Fibroblast of villous mesenchyme (primary cell): Measurements from ENCODE around the gene P4HA2. TPM values are rescaled to one million over a fixed set of nuclear protein-coding genes. Genes with fewer than 3 reads are reported as not detected.

Source experiments
- DNase-seq: peaks from one replicate; pipeline ENCODE4 v3.0.0-alpha.2; 2010; ENCODE audit warnings: low read depth
- H3K4me3 ChIP-seq: 2 replicates; pipeline ENCODE4 v1.5.1; 2011; ENCODE audit warnings: low read depth, mild to moderate bottlenecking, low read length
- CTCF ChIP-seq: IDR thresholded peaks from 2 replicates; pipeline ENCODE4 v1.5.1; 2012; ENCODE audit warnings: low read depth, mild to moderate bottlenecking, low read length; ENCODE audit not compliant: insufficient read depth
- total RNA-seq: library from RNA; depleted of rRNA; stranded (reverse); fragments of >200 nt; gene quantifications from 2 replicates; pipeline ENCODE4 v1.2.3, GENCODE V29; 2012

P4HA2 gene
- total RNA-seq, 1 donor: 191 TPM

GRCh38 chr5:132222649-132223038 lies 5.0 kb downstream of the P4HA2 start:
- H3K4me3 ChIP-seq: no peak overlapping the region
- TF ChIP-seq CTCF: no peak
- DNase-seq: no peak

DNA sequence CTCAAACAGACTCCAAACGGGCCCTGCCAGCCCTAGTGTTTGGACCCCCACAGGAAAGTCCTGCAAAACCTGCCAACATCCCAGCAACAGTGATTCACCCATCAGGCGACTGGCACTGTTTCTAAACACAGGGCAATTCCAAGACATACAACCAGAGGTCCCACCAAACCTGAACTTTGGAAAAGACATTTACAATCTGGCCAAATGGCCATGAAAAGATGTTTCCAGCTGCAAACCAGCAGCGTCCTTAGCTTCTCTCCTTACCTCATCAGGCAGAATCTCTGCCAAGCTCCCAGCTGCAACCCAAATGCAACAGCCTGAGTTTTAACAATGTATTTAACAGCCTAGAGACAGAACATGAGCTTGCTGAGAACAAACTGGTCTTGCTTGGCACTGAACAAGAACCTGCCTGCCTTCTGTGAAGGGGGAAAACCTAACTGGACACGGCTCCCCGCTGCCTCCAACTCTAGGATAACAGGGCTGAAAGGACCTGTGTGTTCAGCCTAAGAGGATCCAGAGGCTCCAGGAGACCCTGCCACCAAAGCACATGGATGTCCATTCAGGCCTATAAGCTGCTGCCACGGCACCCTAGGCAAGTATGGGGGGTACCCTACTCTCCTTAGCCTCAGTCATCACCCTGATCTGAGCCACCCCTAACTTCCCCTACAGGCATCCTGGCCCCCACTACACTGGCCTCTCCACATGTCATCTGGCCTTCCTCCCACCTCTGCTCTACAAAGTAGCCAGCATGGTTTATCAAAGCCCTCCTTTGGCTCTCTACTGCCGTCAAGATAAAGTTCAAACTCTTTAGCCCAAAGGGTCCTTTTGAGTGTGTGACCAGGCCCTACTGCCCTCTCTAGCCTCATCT lies 5.6 kb downstream of the P4HA2 start:
- no peak overlapping the region for H3K4me3 ChIP-seq
- peak; percentile 22 for TF ChIP-seq CTCF
- peak; percentile 87 for DNase-seq

GRCh38 chr5:132220491-132220890 lies 7.2 kb downstream of the P4HA2 start:
- no peak overlapping the region for H3K4me3 ChIP-seq
- no peak for TF ChIP-seq CTCF
- no peak for DNase-seq

- no peak for DNase-seq
- TF ChIP-seq CTCF: no peak
- H3K4me3 ChIP-seq: no peak overlapping the region
Measured at GRCh38 chr5:132219981-132220380, 7.7 kb downstream of the P4HA2 start.

DNA sequence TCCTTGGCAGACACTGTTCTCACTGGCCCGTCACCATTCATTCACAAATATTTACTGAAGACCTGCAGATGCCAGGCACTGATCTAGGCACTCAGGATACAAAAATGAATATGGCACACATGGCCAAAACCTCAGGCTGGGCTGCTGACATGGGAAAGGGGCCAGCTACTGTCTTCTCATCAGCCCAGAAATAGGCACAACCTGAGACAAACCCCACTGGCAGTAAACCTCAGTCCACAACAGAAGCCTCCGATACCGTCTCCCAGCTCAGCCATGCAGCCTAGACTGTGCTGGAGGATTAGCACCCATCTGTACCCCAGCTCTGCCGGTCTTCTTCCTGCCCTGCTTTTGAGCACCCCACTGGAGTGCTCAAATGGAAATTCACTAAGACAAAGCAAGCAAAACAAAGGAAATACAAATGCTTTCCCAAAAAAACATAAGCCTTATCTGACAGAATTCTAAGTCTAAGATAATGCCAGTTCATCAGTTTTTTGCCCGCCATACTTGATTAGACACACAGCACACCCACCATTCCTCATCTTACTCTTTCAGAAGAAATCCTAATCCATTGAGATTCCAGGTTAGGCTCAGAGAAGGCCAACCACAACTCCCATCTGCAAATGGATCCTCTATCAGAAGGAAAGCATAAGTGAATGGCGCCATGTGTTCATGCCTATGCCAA lies 8.2 kb downstream of the P4HA2 start:
- H3K4me3 ChIP-seq: no peak overlapping the region
- no peak for TF ChIP-seq CTCF
- no peak for DNase-seq

- no peak for TF ChIP-seq CTCF
Measured at GRCh38 chr5:132218321-132218720, 9.3 kb downstream of the P4HA2 start.

More at GRCh38 chr5:132218321-132218720, 9.3 kb downstream of the P4HA2 start:
- no peak overlapping the region for H3K4me3 ChIP-seq
- no peak for DNase-seq
